Measurements from ENCODE around the gene SERPINI2. TPM values are rescaled to one million over a fixed set of nuclear protein-coding genes. Genes with fewer than 3 reads are reported as not detected.

SERPINI2 gene
- total RNA-seq (2016; rRNA removed; fragmentation: Illumina TruSeq; extraction: Trizol) = not detected in 2 replicates
- total RNA-seq (2016; cell fraction: cytosol; rRNA removed; fragmentation: Illumina TruSeq; extraction: Trizol; ENCODE audit: low read depth) = not detected in 2 replicates
- not detected in 2 replicates for total RNA-seq (2016; cell fraction: insoluble cytoplasmic fraction; rRNA removed; fragmentation: Illumina TruSeq; extraction: Trizol)
- not detected in 2 replicates for total RNA-seq (2016; cell fraction: membrane; rRNA removed; fragmentation: Illumina TruSeq; extraction: Trizol)
- not detected in 2 replicates for total RNA-seq (2016; cell fraction: nucleus; rRNA removed; fragmentation: Illumina TruSeq; extraction: Trizol)
- not detected in 2 replicates for polyA plus RNA-seq (2011; rRNA removed)
- polyA plus RNA-seq (2011; cell fraction: cytosol; rRNA removed) = not detected in 2 replicates
- polyA plus RNA-seq (2011; cell fraction: nucleus; rRNA removed) = not detected in 2 replicates
- not detected in 2 replicates for polyA plus RNA-seq (2012)
- not detected in 2 replicates for polyA plus RNA-seq (2016; cell fraction: cytosol; fragmentation: Illumina TruSeq; extraction: Trizol; ENCODE audit: low read depth)
- polyA plus RNA-seq (2016; cell fraction: insoluble cytoplasmic fraction; fragmentation: Illumina TruSeq; extraction: Trizol; ENCODE audit: low read depth) = not detected in 2 replicates
- not detected in 2 replicates for polyA plus RNA-seq (2016; cell fraction: membrane; fragmentation: Illumina TruSeq; extraction: Trizol; ENCODE audit: low read depth)
- polyA plus RNA-seq (2016; cell fraction: nucleus; fragmentation: Illumina TruSeq; extraction: Trizol; ENCODE audit: insufficient read depth, low read depth) = not detected in 2 replicates
- polyA minus RNA-seq (2011; rRNA and poly(A)+ RNA removed; ENCODE audit: low replicate concordance) = not detected in 2 replicates
- not detected in 2 replicates for polyA minus RNA-seq (2011; cell fraction: cytosol; rRNA and poly(A)+ RNA removed)
- not detected in 2 replicates for polyA minus RNA-seq (2011; cell fraction: nucleus; rRNA and poly(A)+ RNA removed)
- Bru-seq, nascent RNA = not detected
- BruChase-seq, experiment 1, labeled RNA remaining after a 6-hour chase = percentile 16 among the genes with signal in this experiment
- BruChase-seq, experiment 2, labeled RNA remaining after a 2-hour chase = percentile 9 among the genes with signal in this experiment
- long read RNA-seq, experiment 1 = 0 reads
- long read RNA-seq, experiment 2 = 0 reads

GRCh38 chr3:167473863-167474262 lies at the start of gene SERPINI2:
TSS of gene SERPINI2 (minus strand) at chr3:167474042. CDS start at chr3:167471834, 2,208 bp downstream.
- FAIRE-seq (no peak), DNase-seq (ENCODE audit: low spot score) (no peak), ATAC-seq (no peak)
- ChIA-PET CTCF (ENCODE audit: low intra/inter-chr PET ratio, low total read pairs) (no interaction called here), POLR2A (no interaction called here)
- H3K79me2 ChIP-seq (ENCODE audit: insufficient read depth, low read length) = no peaks in the 10 kb centered on the region
- WGBS (ENCODE audit: low lambda C conversion rate) = 33% methylated on average over 4 of the region's 4 CpGs
- no peak within 1 kb of the TSS for H3K4me3 ChIP-seq (replicated peaks in 1 of 3; ENCODE audit: insufficient read depth in 1 of 3, low read depth in 2 of 3, low read length in 3 of 3)
- no peak within 1 kb of the TSS for H3K4me2 ChIP-seq (ENCODE audit: low read depth, low read length)
- TF ChIP-seq EP300 (IDR thresholded peaks at IDR 0.05; ENCODE audit: low read depth in 2 of 2, low read length in 2 of 2) = no peak
- no peak for TF ChIP-seq EP300 (CRISPR knock-in tag; IDR thresholded peaks at IDR 0.05; ENCODE audit: borderline replicate concordance)
- TF ChIP-seq HHEX (CRISPR knock-in tag; IDR thresholded peaks at IDR 0.05) = no peak
- no peak for TF ChIP-seq ZNF609 (CRISPR knock-in tag; IDR thresholded peaks at IDR 0.05; ENCODE audit: borderline replicate concordance)
- in situ Hi-C loops (cut with HindIII; ENCODE audit: extremely low pct_ligation_motif_present, low pct_unique_long_range_greater_than_20kb) = no loop called here
- H3K36me3 ChIP-seq (replicated peaks in 1 of 2; ENCODE audit: control insufficient read depth in 1 of 2, insufficient read depth in 2 of 2, low read length in 2 of 2) = no peaks in the 10 kb centered on the region
- intact Hi-C loops (cut with micrococcal nuclease; ENCODE audit: unreplicated experiment) = no loop called here
- no peaks in the 10 kb centered on the region for H4K20me1 ChIP-seq (ENCODE audit: insufficient read depth, low read length)
- H3K27me3 ChIP-seq (ENCODE audit: control insufficient read depth in 1 of 2, insufficient read depth in 2 of 2, low read length in 2 of 2) = no peaks in the 10 kb centered on the region
- no peaks in the 10 kb centered on the region for H3K9me3 ChIP-seq (ENCODE audit: low read length)
- no peak within 1 kb of the TSS for H3K9ac ChIP-seq (ENCODE audit: insufficient read depth, low read depth, low read length)
- H2AFZ ChIP-seq (ENCODE audit: low read length) = no peak within 1 kb of the TSS
- no TSS peak for BruUV-seq (replicated peaks)
- H3K27ac ChIP-seq (ENCODE audit: extremely low read length, insufficient read depth, low read length) = no peak within 1 kb of the TSS
- H3K4me1 ChIP-seq (ENCODE audit: insufficient read depth, low read length) = peaks cover 7% of the 10 kb centered on the region
